ENCODE data around the gene SLC39A8. TPM values are rescaled to one million over a fixed set of nuclear protein-coding genes. Genes with fewer than 3 reads are reported as not detected.

The SLC39A8 gene
- total and polyA plus RNA-seq, 9 of the 15 experiments (the other 6 are each of a cell fraction or from before 2014, with no cell fraction given) = 8.2 to 30.3 (median 25.0) TPM

- peak; percentile 19 to 67; a peak in 1 of 4 replicates for TF ChIP-seq ARNT (IDR thresholded peaks at IDR 0.05)
- no peak for TF ChIP-seq MECOM (CRISPR knock-in tag; IDR thresholded peaks at IDR 0.05)
- TF ChIP-seq SP1 (CRISPR knock-in tag; IDR thresholded peaks at IDR 0.05) = no peak
- no peak for TF ChIP-seq SLC30A9 (CRISPR knock-in tag; IDR thresholded peaks at IDR 0.05)
- TF ChIP-seq ZNF398 (CRISPR knock-in tag; IDR thresholded peaks at IDR 0.05) = no peak
- no peak for TF ChIP-seq HLTF (IDR thresholded peaks at IDR 0.05)
- TF ChIP-seq TAF7 (tag; IDR thresholded peaks at IDR 0.05) = no peak
- TF ChIP-seq, protein P1, sequence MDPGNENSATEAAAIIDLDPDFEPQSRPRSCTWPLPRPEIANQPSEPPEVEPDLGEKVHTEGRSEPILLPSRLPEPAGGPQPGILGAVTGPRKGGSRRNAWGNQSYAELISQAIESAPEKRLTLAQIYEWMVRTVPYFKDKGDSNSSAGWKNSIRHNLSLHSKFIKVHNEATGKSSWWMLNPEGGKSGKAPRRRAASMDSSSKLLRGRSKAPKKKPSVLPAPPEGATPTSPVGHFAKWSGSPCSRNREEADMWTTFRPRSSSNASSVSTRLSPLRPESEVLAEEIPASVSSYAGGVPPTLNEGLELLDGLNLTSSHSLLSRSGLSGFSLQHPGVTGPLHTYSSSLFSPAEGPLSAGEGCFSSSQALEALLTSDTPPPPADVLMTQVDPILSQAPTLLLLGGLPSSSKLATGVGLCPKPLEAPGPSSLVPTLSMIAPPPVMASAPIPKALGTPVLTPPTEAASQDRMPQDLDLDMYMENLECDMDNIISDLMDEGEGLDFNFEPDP (CRISPR knock-in tag; IDR thresholded peaks at IDR 0.05) = no peak
- TF ChIP-seq FOXJ2 (tag; IDR thresholded peaks at IDR 0.05) = no peak
- TF ChIP-seq, protein P2, sequence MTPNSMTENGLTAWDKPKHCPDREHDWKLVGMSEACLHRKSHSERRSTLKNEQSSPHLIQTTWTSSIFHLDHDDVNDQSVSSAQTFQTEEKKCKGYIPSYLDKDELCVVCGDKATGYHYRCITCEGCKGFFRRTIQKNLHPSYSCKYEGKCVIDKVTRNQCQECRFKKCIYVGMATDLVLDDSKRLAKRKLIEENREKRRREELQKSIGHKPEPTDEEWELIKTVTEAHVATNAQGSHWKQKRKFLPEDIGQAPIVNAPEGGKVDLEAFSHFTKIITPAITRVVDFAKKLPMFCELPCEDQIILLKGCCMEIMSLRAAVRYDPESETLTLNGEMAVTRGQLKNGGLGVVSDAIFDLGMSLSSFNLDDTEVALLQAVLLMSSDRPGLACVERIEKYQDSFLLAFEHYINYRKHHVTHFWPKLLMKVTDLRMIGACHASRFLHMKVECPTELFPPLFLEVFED (CRISPR knock-in tag; conservative IDR thresholded peaks at IDR 0.05) = no peak
- TF ChIP-seq YY1 (IDR thresholded peaks at IDR 0.05; ENCODE audit: borderline replicate concordance in 1 of 3, control insufficient read depth in 1 of 3, extremely low read depth in 1 of 3, insufficient read depth in 3 of 3, insufficient read length in 1 of 3, insufficient replicate concordance in 2 of 3, low read depth in 1 of 3, low read length in 2 of 3) = peak in 1 of 3 experiments; percentile 57
- TF ChIP-seq CXXC5 (CRISPR knock-in tag; IDR thresholded peaks at IDR 0.05) = 0 out of 2 replicates have a peak, but pooled peaks have one; percentile 31
- TF ChIP-seq ZNF133 (CRISPR knock-in tag; IDR thresholded peaks at IDR 0.05) = no peak
- TF ChIP-seq RBM22 (IDR thresholded peaks at IDR 0.05; ENCODE audit: low read depth, low read length, poor library complexity, severe bottlenecking) = no peak
- TF ChIP-seq KDM4B (IDR thresholded peaks at IDR 0.05; ENCODE audit: borderline replicate concordance in 2 of 2, low read depth in 1 of 2) = no peak
- no peak for TF ChIP-seq CBX5 (IDR thresholded peaks at IDR 0.05; ENCODE audit: borderline replicate concordance, low read depth)
- no peak; the same call in 1 of the 2 replicates for TF ChIP-seq CTBP1 (IDR thresholded peaks at IDR 0.05; ENCODE audit: borderline replicate concordance)
- no peak for TF ChIP-seq MYBL2 (IDR thresholded peaks at IDR 0.05; ENCODE audit: low read depth)
- no peak for TF ChIP-seq MYBL2 (CRISPR knock-in tag; IDR thresholded peaks at IDR 0.05; ENCODE audit: borderline replicate concordance)
- no peak for TF ChIP-seq NR4A1 (CRISPR knock-in tag; IDR thresholded peaks at IDR 0.05)
- 0 out of 2 replicates have a peak, but pooled peaks have one; percentile 30 for TF ChIP-seq NR4A1 (tag; IDR thresholded peaks at IDR 0.05)
- peak; percentile 85 for TF ChIP-seq SOX6 (IDR thresholded peaks at IDR 0.05)
- no peak for TF ChIP-seq STAT6 (CRISPR knock-in tag; IDR thresholded peaks at IDR 0.05)
Measured at GRCh38 chr4:102355748-102356147, 10.5 kb upstream of the SLC39A8 start (continued).
